HL-60/S4 (cell line): ENCODE data around the gene RALB.

Experiments used
- in situ Hi-C: fragments of 300-500 bp; cut with MboI; formaldehyde crosslinking; loops from 2 replicates; pipeline ENCODE4 v1.14.3; 2022; ENCODE audit warnings: low sequenced_read_pairs

RALB gene

DNA sequence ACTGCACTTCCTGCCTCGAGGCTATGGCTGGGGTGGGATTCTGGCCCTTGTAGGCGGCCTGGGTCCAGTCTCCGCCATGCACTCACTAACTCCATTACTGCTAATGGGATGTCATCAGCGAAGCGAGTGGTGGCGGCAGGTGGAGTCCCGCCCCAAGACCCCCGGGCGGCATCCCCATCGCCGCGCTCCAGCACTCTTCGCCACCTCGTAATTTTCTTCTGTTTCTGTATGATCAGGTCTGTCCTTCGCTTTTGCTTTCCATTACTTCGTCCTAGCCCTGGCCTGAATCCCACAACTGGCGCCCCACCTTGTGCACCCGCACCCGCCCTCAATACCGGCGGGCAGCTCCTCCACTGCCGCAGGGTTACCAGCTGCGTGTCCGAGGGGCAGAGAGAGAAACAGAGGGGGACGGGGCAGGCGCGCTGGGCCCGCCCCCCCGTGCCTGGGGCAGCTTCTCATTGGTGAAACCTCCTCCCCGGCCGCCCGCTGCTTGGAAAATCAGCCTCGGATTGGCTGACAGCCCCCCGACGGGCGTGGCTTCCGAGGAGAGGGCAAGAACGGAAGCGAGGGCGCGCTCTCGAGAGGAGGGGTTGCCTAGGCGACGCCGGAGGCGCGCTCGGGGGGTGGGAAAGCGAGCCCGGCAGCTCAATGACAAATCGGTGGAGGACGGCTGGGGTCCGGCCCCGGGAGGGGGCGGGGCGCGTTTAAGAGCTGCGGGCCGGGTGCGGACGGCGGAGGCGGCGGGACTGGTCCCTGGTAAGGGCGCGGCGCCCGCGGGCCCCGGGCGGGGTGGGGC lies at the start of gene RALB:
Gene RALB (plus strand): TSS at position 628 of the 796 bp plus-strand sequence. CDS start 25,813 bp downstream, outside the sequence.
- in situ Hi-C loops: no loop called here

- in situ Hi-C loops: no loop called here
These were observed 49.2 kb upstream of the RALB start for GRCh38 chr2:120203251-120204021.

GRCh38 chr2:120204022-120204405 lies 48.6 kb upstream of the RALB start:
- in situ Hi-C loops: no loop called here

DNA sequence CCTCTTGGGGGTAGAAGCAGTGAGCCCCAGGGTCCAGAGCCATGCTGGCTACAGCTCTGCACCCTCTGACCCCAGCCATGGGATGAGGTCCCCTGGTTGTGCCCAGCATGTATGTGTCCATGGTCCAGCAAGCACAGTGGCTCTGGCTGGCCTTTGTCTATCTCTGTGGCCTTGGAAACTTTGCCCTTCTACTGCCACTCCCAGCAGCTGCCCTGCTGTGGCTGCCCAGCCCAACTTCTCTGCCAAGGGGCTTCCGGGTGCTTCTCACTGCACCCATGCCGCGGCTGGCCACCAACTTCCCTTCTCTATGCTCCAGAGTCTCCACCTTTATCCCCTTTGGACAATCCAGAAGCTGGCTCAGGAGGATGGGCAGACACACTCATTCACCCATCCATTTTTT lies 48.2 kb upstream of the RALB start:
- in situ Hi-C loops: no loop called here

DNA sequence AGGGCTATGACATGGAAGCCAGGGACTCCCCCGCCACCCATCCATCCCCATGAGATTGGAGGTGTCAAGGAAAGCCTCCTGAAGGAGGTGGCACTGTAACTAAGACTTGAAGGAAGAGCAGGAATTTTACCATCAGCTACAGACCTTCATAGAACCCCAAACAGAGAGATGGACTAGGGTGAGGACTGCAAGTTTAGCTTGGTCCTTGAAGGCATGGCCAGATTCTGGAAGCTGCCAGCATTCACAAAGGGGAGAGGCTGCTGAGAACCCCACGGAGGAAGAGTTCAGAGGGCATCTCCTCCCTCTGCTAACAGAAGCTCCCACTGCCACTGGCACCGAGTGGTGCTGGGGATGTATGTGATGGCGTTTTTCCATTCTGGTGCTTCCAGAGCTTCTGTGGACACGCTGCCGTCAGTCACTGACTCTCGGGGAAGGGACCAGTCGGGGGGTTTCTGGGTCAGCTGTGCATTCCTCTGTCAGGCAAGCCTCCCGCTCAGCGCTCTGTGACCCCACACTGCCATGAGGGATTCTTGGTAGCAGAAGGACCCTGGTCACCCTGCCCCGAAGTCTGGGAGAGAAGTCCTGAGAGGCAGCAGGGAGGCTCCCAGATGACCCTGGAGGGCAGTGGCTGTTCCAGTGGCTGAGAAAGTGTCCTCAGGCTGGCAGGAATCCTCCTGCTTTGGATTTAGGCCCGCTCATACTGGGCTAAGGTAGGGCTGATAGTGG lies 47.5 kb upstream of the RALB start:
- in situ Hi-C loops: no loop called here

DNA sequence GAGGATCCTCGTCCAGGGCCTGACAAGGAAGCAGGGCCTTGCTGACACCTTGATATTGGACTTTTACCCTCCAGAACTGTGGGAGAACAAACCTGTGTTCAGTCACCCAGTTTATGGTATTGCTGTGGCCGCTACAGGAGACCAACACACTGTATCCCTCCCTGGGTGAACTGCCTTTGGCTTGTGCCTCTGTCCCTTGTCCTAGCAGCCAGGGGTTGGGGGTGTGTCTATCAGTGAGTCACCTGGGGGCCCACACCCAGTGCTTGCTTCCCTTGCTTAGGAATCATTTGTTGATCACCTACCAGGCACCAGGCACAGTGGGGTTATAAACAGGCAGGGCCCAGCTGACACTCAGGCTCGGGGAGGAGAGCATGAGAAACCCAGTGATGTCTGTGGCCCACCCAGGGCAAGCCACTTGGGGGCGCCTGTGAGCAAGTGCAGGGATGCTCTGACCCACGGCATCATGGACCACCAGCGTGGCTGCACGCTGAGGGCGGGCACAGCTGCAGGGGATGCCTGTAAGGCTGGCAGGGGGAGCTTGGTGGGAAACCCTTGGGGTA lies 46.5 kb upstream of the RALB start:
- in situ Hi-C loops: no loop called here

DNA sequence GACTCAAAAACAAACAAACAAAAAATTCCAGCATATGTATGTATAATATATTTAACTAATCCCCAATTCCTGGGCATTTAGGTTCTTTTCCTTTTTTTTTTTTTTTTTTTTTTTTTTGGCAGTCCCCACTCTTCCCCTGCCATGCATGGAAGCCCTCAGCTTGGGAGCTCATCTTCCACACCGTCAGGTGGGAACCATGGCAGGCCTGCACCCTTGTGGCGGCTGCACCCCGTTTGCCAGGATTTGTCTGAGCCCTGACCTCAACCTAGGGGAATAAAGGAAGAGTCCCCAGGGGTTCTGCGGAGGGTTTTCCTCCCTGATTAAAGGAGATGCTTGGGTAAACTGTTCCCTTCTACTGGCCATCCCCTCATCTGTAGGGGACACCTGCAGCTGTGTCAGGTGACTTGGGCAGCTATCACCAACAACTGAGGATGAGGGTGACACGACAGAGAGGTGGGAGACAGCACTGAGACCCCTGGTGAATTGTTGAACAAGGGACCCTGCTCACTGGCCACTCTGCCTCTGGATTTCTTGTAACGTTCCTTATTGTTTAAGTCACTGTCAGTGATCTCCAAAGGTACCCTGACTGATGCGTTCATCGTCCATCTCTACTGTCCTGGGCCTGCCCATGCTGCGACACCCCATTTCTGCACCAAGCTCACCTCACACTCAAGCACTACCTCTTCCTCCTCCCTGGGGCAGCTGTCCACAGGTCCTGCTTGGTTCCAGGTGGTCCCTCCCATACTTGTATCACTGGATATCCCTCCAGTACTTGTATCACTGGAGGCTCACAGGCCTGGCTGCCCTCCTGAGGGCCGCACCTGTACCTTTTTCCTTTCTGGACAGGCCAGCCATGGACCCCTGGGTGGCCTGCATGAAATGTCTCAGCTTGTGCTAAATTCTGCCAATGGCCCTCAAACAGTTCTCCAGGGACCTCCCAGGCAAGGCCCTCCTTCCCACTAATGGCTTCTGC lies 44.0 kb upstream of the RALB start:
- in situ Hi-C loops: no loop called here

DNA sequence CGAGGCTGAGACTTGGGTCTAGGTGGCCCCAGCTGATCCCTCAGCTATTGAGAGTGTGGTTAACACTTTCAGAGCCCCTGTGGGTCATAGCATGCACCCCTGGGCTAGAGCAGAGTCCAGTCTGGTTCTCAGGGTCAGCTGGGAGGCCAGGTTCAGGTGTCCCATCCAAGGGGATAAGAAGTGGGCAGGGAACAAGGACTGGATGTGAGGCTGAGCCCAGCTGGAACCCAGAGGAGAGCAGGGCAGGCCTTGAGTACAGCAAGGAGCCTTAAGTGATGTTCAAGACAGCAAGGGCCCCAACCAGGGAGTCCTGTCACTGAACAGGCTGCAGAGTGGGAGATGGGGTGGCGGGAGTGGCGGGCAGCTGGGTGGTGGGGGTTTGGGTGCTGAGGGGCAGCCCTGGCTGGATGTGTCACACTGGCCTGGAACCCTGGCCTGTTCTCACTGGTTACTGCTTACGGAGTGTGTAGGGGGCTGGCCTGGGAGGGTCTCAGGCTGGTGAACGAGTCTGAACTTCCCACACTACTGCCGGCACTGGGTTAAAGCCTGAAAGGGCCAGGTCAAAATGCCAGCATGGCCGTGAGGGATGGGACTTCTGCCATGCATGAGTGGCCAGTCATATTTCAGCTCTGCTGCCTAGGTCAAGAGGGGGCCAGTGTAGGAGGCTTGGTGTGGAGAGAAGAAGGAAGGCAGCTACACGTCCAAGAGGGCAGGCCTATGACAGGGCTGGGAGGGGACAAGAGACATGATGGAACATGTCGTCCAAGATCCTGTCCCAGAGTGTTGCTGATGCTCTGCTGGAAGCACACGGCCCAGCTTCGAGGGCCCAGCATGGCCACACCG lies 43.0 kb upstream of the RALB start:
- in situ Hi-C loops: no loop called here

DNA sequence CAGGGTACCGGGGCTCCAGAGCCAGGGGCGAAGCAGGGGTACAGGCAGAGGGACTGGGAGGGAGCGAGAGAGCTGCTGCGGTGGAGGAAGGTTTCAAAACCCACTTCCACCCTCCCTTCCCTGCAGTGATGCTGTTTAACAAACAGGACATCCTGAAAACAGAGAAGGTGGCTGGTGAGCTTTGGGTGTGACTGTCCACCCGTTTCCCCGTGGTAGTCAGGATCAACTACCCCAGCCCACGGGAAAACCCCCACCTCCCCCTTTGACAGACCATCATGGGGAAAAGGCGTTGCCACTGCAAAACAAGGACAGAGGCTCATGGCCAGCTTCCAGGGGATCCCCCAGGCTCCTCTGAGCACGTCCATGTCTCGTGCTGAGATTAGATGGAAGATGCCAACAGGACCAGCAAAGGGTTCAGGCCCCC lies 42.4 kb upstream of the RALB start:
- in situ Hi-C loops: no loop called here

DNA sequence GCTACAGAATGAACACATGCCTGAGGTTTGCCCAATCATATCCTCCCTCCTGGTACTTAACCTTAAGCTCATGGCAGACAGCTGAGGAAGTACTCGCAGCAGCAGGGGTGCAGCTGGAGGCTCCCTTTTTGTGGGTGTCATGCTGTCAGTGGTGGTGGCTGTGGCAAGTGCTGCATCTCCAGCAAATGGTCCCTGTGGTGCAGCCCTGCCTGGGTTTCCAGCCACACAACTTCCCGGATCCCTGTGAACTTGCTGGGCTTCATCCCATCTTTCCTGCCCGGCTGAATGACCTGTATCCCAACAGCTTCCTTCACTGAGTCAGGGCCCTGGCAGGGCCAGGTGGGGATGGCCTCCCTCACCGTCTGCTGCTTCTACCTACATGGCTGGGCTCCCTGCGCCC lies 34.5 kb upstream of the RALB start:
- in situ Hi-C loops: no loop called here

GRCh38 chr2:120219291-120219690 lies 33.4 kb upstream of the RALB start:
- in situ Hi-C loops: no loop called here

- in situ Hi-C loops: no loop called here
These were observed 32.9 kb upstream of the RALB start for GRCh38 chr2:120219766-120220165.

DNA sequence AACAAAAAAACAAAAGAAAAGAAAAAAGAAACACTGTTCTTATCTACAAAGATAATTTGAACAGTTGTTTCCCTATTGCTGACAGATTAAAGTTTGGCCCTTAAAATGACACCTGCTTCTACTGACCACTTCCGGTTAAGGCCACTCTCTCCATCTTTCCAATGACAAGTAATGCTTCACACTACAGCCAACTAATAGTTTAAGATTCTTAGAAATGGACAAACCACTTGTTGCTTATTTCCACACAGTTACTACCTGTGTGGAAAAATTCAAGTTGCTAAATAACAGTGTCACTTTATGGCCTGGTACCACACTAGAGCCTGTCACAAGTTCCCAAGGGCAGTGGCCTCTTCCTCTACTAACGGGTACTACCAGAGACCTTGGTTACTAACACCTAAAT lies 31.9 kb upstream of the RALB start:
- in situ Hi-C loops: no loop called here

DNA sequence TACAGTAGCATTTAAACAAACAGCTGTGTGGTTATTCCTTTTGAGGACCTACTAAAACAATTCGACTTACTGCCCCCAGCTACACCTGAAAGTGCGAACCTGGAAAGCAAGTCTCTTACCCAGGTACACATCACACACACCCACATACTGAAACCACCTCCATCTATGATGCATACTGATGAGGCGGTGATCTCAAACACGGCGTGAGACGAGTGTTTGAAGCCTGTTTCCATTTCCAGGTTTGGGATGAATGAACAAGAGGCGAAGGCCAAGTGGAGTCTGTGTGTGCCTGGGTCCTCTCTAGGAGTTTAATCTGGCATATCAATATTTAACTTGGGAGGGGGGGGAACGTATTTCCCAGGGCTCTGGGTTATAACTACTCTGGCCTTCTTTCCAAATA lies 31.0 kb upstream of the RALB start:
- in situ Hi-C loops: no loop called here

GRCh38 chr2:120222186-120223033 lies 30.2 kb upstream of the RALB start:
- in situ Hi-C loops: no loop called here

GRCh38 chr2:120223034-120223912 lies 29.4 kb upstream of the RALB start, which contains the start of gene TMEM185B:
TMEM185B (minus strand) TSS chr2:120223400; CDS start chr2:120222976, 424 bp downstream.
- in situ Hi-C loops: no loop called here

- in situ Hi-C loops: no loop called here
These were observed 28.4 kb upstream of the RALB start for GRCh38 chr2:120224256-120224655.
